ENCODE results near the gene NLRP12. TPM values are rescaled to one million over a fixed set of nuclear protein-coding genes. Genes with fewer than 3 reads are reported as not detected.

Gene NLRP12
- polyA plus RNA-seq, 1 of the 3 experiments (the other 2 are of a cell fraction), result 0.02 TPM

DNA sequence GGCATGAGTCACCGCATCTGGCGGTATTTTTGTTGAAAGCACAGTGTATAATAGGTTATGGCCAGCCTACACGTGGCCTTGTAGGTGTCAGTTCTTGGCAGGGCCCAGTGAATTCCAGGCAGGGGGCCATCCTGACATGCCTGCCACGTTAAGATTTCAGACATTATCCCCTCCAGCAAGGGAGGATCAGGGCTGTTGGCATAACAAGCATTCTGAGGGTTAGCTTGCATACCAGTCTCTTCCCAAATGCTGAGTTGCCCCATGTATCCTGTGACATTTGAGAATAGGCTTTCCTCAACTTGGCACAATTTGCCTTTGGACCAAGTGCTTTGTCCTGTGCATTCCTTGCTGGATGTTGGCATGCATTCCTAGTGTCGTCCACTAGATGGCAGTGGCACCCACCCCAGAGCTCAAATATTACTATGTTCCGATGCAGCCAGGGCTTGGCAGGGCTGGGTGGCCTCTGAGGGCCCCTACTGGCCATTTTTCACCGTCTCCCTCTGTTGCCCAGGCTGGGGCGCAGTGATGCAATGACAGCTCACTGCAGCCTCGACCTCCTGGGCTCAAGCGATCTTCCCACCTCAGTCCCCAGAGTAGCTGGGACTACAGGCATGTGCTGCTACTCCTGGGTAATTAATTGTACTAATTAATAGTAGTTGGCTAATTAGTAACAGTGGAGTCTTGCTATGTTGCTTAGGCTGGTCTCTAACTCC is 31.2 kb downstream of the NLRP12 start (continued):
- TF ChIP-seq, protein P1, sequence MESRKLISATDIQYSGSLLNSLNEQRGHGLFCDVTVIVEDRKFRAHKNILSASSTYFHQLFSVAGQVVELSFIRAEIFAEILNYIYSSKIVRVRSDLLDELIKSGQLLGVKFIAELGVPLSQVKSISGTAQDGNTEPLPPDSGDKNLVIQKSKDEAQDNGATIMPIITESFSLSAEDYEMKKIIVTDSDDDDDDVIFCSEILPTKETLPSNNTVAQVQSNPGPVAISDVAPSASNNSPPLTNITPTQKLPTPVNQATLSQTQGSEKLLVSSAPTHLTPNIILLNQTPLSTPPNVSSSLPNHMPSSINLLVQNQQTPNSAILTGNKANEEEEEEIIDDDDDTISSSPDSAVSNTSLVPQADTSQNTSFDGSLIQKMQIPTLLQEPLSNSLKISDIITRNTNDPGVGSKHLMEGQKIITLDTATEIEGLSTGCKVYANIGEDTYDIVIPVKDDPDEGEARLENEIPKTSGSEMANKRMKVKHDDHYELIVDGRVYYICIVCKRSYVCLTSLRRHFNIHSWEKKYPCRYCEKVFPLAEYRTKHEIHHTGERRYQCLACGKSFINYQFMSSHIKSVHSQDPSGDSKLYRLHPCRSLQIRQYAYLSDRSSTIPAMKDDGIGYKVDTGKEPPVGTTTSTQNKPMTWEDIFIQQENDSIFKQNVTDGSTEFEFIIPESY (IDR thresholded peaks at IDR 0.05; ENCODE audit: borderline replicate concordance, low read depth), result no peak
- no peak for TF ChIP-seq FOSL2 (IDR thresholded peaks at IDR 0.05; ENCODE audit: borderline replicate concordance, low read depth)
- peak; percentile 78 for TF ChIP-seq SMC3 (IDR thresholded peaks at IDR 0.05; ENCODE audit: low read depth, low read length)
- no peak for TF ChIP-seq NRF1 (IDR thresholded peaks at IDR 0.05; ENCODE audit: low read depth, low read length)
- no peak for TF ChIP-seq FOXJ3 (CRISPR knock-in tag; IDR thresholded peaks at IDR 0.05)
- TF ChIP-seq, protein P2, sequence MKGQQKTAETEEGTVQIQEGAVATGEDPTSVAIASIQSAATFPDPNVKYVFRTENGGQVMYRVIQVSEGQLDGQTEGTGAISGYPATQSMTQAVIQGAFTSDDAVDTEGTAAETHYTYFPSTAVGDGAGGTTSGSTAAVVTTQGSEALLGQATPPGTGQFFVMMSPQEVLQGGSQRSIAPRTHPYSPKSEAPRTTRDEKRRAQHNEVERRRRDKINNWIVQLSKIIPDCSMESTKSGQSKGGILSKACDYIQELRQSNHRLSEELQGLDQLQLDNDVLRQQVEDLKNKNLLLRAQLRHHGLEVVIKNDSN (IDR thresholded peaks at IDR 0.05; ENCODE audit: borderline replicate concordance, low read depth), result no peak
- TF ChIP-seq RXRA (IDR thresholded peaks at IDR 0.05; ENCODE audit: borderline replicate concordance, low read depth), result no peak
- TF ChIP-seq, protein P3, sequence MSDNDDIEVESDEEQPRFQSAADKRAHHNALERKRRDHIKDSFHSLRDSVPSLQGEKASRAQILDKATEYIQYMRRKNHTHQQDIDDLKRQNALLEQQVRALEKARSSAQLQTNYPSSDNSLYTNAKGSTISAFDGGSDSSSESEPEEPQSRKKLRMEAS (IDR thresholded peaks at IDR 0.05; ENCODE audit: low read depth), result peak; percentile 19; the same call in 1 of the 2 replicates

DNA sequence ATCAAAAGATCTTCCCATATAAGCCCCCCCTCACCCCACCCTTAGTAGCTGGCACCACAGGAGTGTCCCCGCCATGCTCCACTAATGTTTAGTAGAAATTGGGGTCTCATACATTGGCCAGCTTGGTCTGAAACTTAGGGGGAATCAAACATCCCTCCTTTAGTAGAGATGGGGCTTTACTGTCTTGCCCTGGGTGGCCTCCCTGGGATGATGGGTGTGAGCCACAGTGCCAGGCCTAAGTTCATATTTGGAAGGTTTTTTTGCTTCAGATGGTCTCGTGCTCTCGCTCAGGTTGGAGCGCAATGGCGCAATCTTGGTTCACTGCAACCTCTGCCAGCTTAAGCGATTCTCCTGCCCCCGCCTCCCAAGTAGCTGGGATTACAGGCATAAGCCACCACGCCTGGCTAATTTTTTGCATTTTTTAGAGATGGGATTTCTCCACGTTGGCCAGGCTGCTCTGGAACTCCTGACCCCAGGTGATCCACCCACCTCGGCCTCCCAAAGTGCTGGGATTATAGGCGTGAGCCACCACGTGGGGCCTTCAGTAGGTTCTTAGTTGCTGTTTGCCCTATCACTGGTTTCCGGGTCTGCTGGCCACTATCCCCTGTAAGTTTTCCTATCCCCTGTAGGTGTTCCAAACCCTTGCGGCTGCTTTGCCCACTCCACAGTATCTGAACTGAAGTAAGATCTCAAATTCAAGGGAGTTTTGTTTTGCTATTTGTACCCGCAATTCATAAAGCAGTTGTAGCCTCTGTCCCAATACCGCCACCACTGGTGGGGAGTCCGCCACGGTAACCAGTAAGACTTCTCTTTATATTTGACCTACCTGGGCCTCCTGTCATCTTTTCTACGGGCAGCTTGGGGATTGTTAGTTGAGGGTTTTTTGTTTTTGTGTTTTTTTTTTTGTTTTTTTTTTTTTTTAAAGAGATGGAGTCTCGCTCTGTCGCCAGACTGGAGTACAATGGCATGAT is 34.1 kb downstream of the NLRP12 start:
- Histone ChIP-seq H3K4me3 (ENCODE audit: low read depth in 2 of 2, low read length in 1 of 2) (no peak overlapping the region), H3K36me3 (replicated peaks in 1 of 2; ENCODE audit: control insufficient read depth in 1 of 2, insufficient read depth in 2 of 2, low read length in 1 of 2) (no peaks in the 10 kb centered on the region), H3K79me2 (ENCODE audit: insufficient read depth) (no peaks in the 10 kb centered on the region), H4K20me1 (ENCODE audit: insufficient read depth) (no peaks in the 10 kb centered on the region), H3K27ac (ENCODE audit: low read depth in 2 of 2, low read length in 1 of 2) (no peak overlapping the region), H3K27me3 (ENCODE audit: insufficient read depth) (peaks cover 55% of the 10 kb centered on the region; the same call in 1 of the 2 replicates), H2AFZ (ENCODE audit: low read depth) (no peak overlapping the region), H3K9me3 (no peaks in the 10 kb centered on the region), H3K4me1 (ENCODE audit: control insufficient read depth in 1 of 2, insufficient read depth in 2 of 2, low read depth in 1 of 2, low read length in 1 of 2) (no peaks in the 10 kb centered on the region), H3K9me2 (no peaks in the 10 kb centered on the region), H3F3A (replicated peaks; ENCODE audit: insufficient read depth) (no peaks in the 10 kb centered on the region), H3K9ac (no peak overlapping the region), H3K4me2 (no peak overlapping the region)
- ChIA-PET POLR2A (no interaction called here), CTCF (interaction anchor here (0.9 to 2.6 kb wide), 7 partner anchors 10 to 242 kb away, joined by 3 to 7 read pairs (median 3); no protein-coding TSS in a partner anchor)
- TF ChIP-seq TAF1 (IDR thresholded peaks at IDR 0.05; ENCODE audit: borderline replicate concordance, low read depth, low read length), result no peak
- no peak for TF ChIP-seq RFX5 (IDR thresholded peaks at IDR 0.05; ENCODE audit: low read length)
- WGBS (ENCODE audit: low lambda C conversion rate), result 35% methylated on average over 20 of the region's 21 CpGs
- DNase-seq, result no peak
